Umbilical cord (tissue), 1 donor: ENCODE measurements around the gene STPG2. TPM values are rescaled to one million over a fixed set of nuclear protein-coding genes. Genes with fewer than 3 reads are reported as not detected.

Experiments used
- total RNA-seq: library from RNA; depleted of rRNA; stranded (reverse); fragments of >200 nt; gene quantifications from one replicate; pipeline ENCODE4 v1.2.3, GENCODE V29; 2014; ENCODE audit warnings: low replicate concordance; ENCODE audit not compliant: insufficient read depth

STPG2 gene
- total RNA-seq, 1 donor from 2014 or later: 3.4 TPM

Other genes with a start within 250 kb of the STPG2 start
- gene RAP1GDS1, start 117.9 kb upstream of the STPG2 start, total RNA-seq: 49.4 TPM